ENCODE measurements around the gene ADAD1.

ADAD1 gene

GRCh38 chr4:122458625-122459024, 79.8 kb downstream of the ADAD1 start:
- no peaks in the 10 kb centered on the region for H3K9me3 ChIP-seq (ENCODE audit: control insufficient read depth, insufficient read depth, low read length)
- no peaks in the 10 kb centered on the region for H3K27me3 ChIP-seq (ENCODE audit: control insufficient read depth, insufficient read depth, low read length)
- no peak overlapping the region for H3K4me3 ChIP-seq (ENCODE audit: low read depth, low read length)
- no peaks in the 10 kb centered on the region for H3K36me3 ChIP-seq (ENCODE audit: control insufficient read depth, insufficient read depth, low read length)
- no peak overlapping the region for H3K9ac ChIP-seq (ENCODE audit: low read depth, low read length)
- peaks cover 3% of the 10 kb centered on the region for H3K4me1 ChIP-seq (ENCODE audit: control insufficient read depth, insufficient read depth, low read length)

- Histone ChIP-seq H3K9me3 (ENCODE audit: control insufficient read depth, insufficient read depth, low read length) (no peaks in the 10 kb centered on the region), H3K27me3 (ENCODE audit: control insufficient read depth, insufficient read depth, low read length) (no peaks in the 10 kb centered on the region), H3K4me1 (ENCODE audit: control insufficient read depth, insufficient read depth, low read length) (no peaks in the 10 kb centered on the region), H3K9ac (ENCODE audit: low read depth, low read length) (no peak overlapping the region), H3K4me3 (ENCODE audit: low read depth, low read length) (no peak overlapping the region), H3K36me3 (ENCODE audit: control insufficient read depth, insufficient read depth, low read length) (no peaks in the 10 kb centered on the region)
Observed at GRCh38 chr4:122469457-122469856, 90.6 kb downstream of the ADAD1 start.

GRCh38 chr4:122475233-122475632, 96.4 kb downstream of the ADAD1 start:
- H3K4me1 ChIP-seq (ENCODE audit: control insufficient read depth, insufficient read depth, low read length) = no peaks in the 10 kb centered on the region
- H3K9me3 ChIP-seq (ENCODE audit: control insufficient read depth, insufficient read depth, low read length) = no peaks in the 10 kb centered on the region
- no peaks in the 10 kb centered on the region for H3K27me3 ChIP-seq (ENCODE audit: control insufficient read depth, insufficient read depth, low read length)
- H3K36me3 ChIP-seq (ENCODE audit: control insufficient read depth, insufficient read depth, low read length) = no peaks in the 10 kb centered on the region
- no peak overlapping the region for H3K4me3 ChIP-seq (ENCODE audit: low read depth, low read length)
- no peak overlapping the region for H3K9ac ChIP-seq (ENCODE audit: low read depth, low read length)

- H3K4me1 ChIP-seq (ENCODE audit: control insufficient read depth, insufficient read depth, low read length) = no peaks in the 10 kb centered on the region
- no peaks in the 10 kb centered on the region for H3K9me3 ChIP-seq (ENCODE audit: control insufficient read depth, insufficient read depth, low read length)
- H3K27me3 ChIP-seq (ENCODE audit: control insufficient read depth, insufficient read depth, low read length) = no peaks in the 10 kb centered on the region
- no peaks in the 10 kb centered on the region for H3K36me3 ChIP-seq (ENCODE audit: control insufficient read depth, insufficient read depth, low read length)
- no peak overlapping the region for H3K9ac ChIP-seq (ENCODE audit: low read depth, low read length)
- H3K4me3 ChIP-seq (ENCODE audit: low read depth, low read length) = no peak overlapping the region
Observed at GRCh38 chr4:122476126-122476525, 97.3 kb downstream of the ADAD1 start.

- Histone ChIP-seq H3K27me3 (ENCODE audit: control insufficient read depth, insufficient read depth, low read length) (no peaks in the 10 kb centered on the region), H3K36me3 (ENCODE audit: control insufficient read depth, insufficient read depth, low read length) (no peaks in the 10 kb centered on the region), H3K9ac (ENCODE audit: low read depth, low read length) (no peak overlapping the region), H3K4me1 (ENCODE audit: control insufficient read depth, insufficient read depth, low read length) (no peaks in the 10 kb centered on the region), H3K9me3 (ENCODE audit: control insufficient read depth, insufficient read depth, low read length) (no peaks in the 10 kb centered on the region), H3K4me3 (ENCODE audit: low read depth, low read length) (no peak overlapping the region)
Observed at GRCh38 chr4:122476745-122477144, 97.9 kb downstream of the ADAD1 start.

Measured in iPS-15b (cell line).